Hepatocyte (in vitro differentiated cells): ENCODE measurements around the gene MAP3K5.

Source experiments
- EZH2 ChIP-seq: fragments of 200-600 bp; sonication (generic); IDR thresholded peaks from 2 replicates; pipeline ENCODE4 v1.6.1; 2016; ENCODE audit warnings: antibody characterized with exemption, mild to moderate bottlenecking, borderline replicate concordance
- TF ChIP-seq, protein P1 (sequence below): fragments of 200-600 bp; sonication (generic); IDR thresholded peaks from 2 replicates; pipeline ENCODE4 v1.5.1; 2016; ENCODE audit warnings: antibody characterized with exemption, mild to moderate bottlenecking; ENCODE audit not compliant: poor library complexity

DNA sequence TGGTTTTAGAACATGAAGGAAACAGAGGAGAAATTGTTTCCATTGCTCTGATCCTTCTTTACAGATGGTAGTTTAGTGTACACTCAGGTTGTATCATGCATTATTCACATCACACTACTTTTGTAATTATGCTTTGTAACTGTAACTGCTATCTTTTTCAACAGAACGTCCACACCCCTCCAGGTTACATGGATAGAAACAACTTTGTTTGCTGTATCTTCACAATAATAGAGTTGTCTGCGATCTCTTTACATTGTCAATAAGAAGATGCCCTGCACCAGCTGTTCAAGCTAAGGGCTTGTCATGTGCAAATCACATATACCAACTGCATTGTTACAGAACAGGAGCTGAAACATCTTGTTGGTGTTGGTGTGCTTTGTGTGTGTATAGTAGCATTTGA, 174.2 kb downstream of the MAP3K5 start:
- TF ChIP-seq, protein P1, sequence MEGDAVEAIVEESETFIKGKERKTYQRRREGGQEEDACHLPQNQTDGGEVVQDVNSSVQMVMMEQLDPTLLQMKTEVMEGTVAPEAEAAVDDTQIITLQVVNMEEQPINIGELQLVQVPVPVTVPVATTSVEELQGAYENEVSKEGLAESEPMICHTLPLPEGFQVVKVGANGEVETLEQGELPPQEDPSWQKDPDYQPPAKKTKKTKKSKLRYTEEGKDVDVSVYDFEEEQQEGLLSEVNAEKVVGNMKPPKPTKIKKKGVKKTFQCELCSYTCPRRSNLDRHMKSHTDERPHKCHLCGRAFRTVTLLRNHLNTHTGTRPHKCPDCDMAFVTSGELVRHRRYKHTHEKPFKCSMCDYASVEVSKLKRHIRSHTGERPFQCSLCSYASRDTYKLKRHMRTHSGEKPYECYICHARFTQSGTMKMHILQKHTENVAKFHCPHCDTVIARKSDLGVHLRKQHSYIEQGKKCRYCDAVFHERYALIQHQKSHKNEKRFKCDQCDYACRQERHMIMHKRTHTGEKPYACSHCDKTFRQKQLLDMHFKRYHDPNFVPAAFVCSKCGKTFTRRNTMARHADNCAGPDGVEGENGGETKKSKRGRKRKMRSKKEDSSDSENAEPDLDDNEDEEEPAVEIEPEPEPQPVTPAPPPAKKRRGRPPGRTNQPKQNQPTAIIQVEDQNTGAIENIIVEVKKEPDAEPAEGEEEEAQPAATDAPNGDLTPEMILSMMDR, result no peak
- TF ChIP-seq EZH2, result no peak
